AG09319 (cell line): Measurements from ENCODE around the gene IL24.
A peak's percentile ranks its signal among the peaks of the same experiment; 100 is the strongest.

Experiments
- DNase-seq: peaks from one replicate; pipeline ENCODE4 v3.0.0-alpha.2; 2010; ENCODE audit warnings: low read depth; ENCODE audit errors: extremely low read depth
- TF ChIP-seq, protein P1 (sequence below): IDR thresholded peaks from 2 replicates; pipeline ENCODE4 v1.5.1; 2011; ENCODE audit warnings: low read depth, mild to moderate bottlenecking, inconsistent platforms, low read length, moderate library complexity

The IL24 gene

GRCh38 chr1:206891412-206891811 lies 5.8 kb upstream of the IL24 start:
- TF ChIP-seq, protein P1, sequence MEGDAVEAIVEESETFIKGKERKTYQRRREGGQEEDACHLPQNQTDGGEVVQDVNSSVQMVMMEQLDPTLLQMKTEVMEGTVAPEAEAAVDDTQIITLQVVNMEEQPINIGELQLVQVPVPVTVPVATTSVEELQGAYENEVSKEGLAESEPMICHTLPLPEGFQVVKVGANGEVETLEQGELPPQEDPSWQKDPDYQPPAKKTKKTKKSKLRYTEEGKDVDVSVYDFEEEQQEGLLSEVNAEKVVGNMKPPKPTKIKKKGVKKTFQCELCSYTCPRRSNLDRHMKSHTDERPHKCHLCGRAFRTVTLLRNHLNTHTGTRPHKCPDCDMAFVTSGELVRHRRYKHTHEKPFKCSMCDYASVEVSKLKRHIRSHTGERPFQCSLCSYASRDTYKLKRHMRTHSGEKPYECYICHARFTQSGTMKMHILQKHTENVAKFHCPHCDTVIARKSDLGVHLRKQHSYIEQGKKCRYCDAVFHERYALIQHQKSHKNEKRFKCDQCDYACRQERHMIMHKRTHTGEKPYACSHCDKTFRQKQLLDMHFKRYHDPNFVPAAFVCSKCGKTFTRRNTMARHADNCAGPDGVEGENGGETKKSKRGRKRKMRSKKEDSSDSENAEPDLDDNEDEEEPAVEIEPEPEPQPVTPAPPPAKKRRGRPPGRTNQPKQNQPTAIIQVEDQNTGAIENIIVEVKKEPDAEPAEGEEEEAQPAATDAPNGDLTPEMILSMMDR, result no peak
- no peak for DNase-seq

DNA sequence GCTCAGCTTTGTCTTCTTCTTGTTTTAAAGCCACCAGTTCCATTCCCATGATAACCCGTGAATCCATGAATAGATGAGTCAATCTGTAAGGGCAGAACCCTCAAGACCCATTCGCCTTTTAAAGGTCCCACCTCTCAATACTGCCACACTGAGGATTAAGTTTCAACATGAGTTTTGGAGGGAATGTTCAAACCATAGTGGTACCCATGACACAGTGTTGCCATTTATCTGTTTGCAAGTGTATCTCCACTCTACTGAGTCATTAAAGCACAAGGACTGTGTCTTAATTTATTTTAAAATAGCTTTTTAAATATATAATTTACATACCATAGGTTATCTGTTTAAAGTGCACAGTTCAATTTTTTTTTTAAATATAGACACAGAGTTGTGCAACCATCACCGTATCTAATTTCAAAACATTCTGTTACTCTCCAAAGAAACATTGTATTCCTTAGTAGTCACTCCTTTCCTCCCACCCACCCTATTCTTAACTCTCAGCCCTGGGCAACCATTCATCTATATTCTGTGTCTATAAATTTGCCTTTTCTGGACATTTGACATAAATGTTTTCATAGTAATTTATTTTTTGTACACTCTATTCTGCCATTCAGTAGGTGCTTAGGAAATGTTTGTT lies 4.8 kb upstream of the IL24 start:
- no peak for DNase-seq

DNA sequence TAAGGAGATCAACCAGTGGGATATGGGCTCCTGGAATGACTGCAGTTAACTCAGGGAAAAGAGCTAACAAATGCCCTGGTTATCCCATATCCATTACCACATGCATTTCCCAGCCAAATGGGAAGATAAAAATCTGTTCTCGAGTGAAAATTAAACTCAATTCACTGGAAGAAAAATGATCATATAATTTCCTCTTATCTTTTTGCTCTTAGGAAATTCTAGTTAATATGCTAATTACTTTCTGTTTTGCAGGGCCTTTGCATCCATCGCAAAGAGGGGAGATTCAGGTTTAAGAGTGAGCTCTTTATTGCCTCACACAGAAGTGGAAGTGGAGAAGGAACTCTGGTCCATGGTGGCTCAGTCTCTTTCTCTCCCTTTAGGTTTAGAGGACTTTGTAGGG lies 3.9 kb upstream of the IL24 start:
- DNase-seq, result no peak
- TF ChIP-seq, protein P1, result no peak

More for the DNA sequence above, 4.8 kb upstream of the IL24 start:
- TF ChIP-seq, protein P1, result no peak

DNA sequence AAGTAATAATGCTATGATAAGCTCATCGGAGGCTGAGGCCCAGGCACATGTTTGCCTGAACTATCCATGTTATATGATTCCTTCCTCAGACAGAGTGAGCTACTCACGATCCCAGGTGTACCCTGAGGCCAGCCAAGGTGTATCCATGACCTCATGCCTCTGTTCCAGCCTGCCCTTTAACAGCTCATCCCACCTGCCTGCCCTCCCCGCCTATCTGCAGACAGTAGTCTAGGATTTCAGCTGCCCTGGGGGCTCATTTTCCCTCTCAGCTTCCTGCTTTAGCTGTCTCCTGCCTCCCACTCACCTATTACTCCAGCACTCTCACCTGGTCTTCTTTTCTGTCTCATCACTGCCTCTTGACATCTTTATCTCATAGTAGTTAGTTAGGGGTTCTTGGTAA lies 1.9 kb upstream of the IL24 start:
- no peak for DNase-seq
- TF ChIP-seq, protein P1, result no peak

DNA sequence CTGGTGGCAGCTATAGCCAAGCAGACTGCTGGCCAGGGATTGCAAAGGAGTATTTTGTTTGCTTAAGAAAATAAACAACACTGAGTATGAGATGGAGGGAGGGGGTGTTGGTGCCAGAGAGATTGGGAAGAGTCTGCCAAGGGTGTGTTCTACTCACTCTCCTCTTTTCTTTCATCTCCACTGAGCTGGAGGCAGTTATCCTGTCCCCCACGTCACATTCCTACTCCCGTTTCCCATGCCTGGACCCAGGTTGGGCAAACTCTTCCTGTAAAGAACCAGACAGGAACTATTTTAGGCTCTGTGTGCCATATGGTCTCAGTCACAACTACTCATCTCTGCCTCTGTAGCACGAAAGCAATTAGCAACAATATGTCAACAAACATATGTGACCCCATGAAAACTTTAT lies 1.4 kb upstream of the IL24 start:
- TF ChIP-seq, protein P1, result no peak
- DNase-seq, result peak; percentile 82

GRCh38 chr1:206896261-206896660 lies 982 bp upstream of the IL24 start:
- DNase-seq, result no peak
- TF ChIP-seq, protein P1, result no peak

GRCh38 chr1:206898089-206898914 lies 1.1 kb downstream of the IL24 start:
- DNase-seq, result no peak
- TF ChIP-seq, protein P1, result no peak
